Aorta (tissue), 5 donors: Measurements from ENCODE around the gene FHIP1A. TPM values are rescaled to one million over a fixed set of nuclear protein-coding genes. Genes with fewer than 3 reads are reported as not detected.

Source experiments
- ATAC-seq: fragments of 200-7000 bp; cut with Tn5 transposase; one replicate; pipeline ENCODE4 v1.9.1; 2022; ENCODE audit warnings: moderate library complexity; ENCODE audit not compliant: low FRiP score
- DNase-seq, 2 donors: peaks; one replicate each; pipeline ENCODE4 v3.0.0-alpha.2; 2020
- H3K27ac ChIP-seq, 2 donors: one replicate each; pipeline ENCODE4 v1.5.1; 2013; ENCODE audit warnings: low read length in 2 of 2, mild to moderate bottlenecking in 2 of 2, moderate library complexity in 2 of 2, control low read depth in 1 of 2, inconsistent platforms in 1 of 2, low read depth in 1 of 2
- H3K27me3 ChIP-seq, 2 donors: one replicate each; pipeline ENCODE4 v1.6.1; 2013; ENCODE audit warnings: control low read depth in 1 of 2, low read length in 1 of 2, mild to moderate bottlenecking in 1 of 2, moderate library complexity in 1 of 2; ENCODE audit not compliant: insufficient read depth in 2 of 2, control insufficient read depth in 1 of 2
- H3K36me3 ChIP-seq, 2 donors: one replicate each; pipeline ENCODE4 v1.6.1; 2013; ENCODE audit warnings: control low read depth in 1 of 2, low read length in 1 of 2, mild to moderate bottlenecking in 1 of 2; ENCODE audit not compliant: insufficient read depth in 2 of 2, control insufficient read depth in 1 of 2
- H3K4me1 ChIP-seq, 2 donors: one replicate each; pipeline ENCODE4 v1.6.1; 2013; ENCODE audit warnings: low read length in 2 of 2, control low read depth in 1 of 2, mild to moderate bottlenecking in 1 of 2, moderate library complexity in 1 of 2; ENCODE audit not compliant: insufficient read depth in 2 of 2, control insufficient read depth in 1 of 2
- H3K4me3 ChIP-seq, 2 donors: one replicate each; pipeline ENCODE4 v1.5.1; 2013; ENCODE audit warnings: low read length in 2 of 2, control low read depth in 1 of 2, mild to moderate bottlenecking in 1 of 2
- H3K9me3 ChIP-seq: one replicate; pipeline ENCODE4 v1.6.1; 2013; ENCODE audit warnings: mild to moderate bottlenecking, low read length; ENCODE audit not compliant: control insufficient read depth
- WGBS, 2 donors: extraction: QIAGEN DNeasy Blood & Tissue Kit; methylation state at CpG; one replicate each; pipeline ENCODE4 v1.1.7; 2013; 5-methylcytosine and 5-hydroxymethylcytosine counted together
- intact Hi-C, 2 donors: fragments of 100-400 bp; cut with DNase I; formaldehyde crosslinking; loops; one replicate each; pipeline versions ENCODE4 v1.14.2 to v1.15.0; 2022
- polyA plus RNA-seq, 2 donors: library from polyadenylated mRNA; stranded (reverse); fragments of 200-250 nt; gene quantifications; one replicate each; pipeline ENCODE4 v1.2.3, GENCODE V29; 2013
- total RNA-seq, 2 donors: library from RNA; stranded (reverse); fragmentation: NEBNext Ultra II Directional; extraction: Animal tissue kit (Norgen Biotek cat#: 25700); gene quantifications; one replicate each; pipeline ENCODE4 v1.2.1, GENCODE V29; 2021
- donor health status: healthy with polysubstance abuse.
- donor health status: Bipolar disorder and iron deficiency.
- donor health status: DM: no; HTN: no; CAD: no.
- donor health status: DM: no; HTN: no; CAD: no.
- donor health status: DM: yes; HTN: yes; CAD: no.

FHIP1A gene
- total and polyA plus RNA-seq, 4 donors = 0.88 to 6.2 (median 2.8) TPM; not detected in 1

DNA sequence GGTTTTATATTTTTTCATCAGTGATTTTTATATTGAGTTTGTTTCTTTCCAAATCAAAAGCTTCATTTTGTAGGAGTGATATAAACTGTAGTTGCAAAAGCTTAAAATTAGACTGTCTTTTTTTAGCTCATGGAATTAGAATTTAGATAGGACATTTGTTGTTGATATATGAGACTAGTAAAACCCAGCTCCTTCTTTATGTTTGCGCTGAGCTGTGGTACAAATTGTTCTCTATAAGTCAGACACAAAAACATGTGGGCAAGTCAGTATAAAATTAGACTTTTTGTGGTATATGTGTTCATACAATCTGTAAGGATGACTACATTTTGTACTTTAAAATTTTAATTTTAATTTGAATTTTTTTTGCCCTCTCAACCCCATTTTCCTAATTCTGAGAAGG lies 18.3 kb downstream of the FHIP1A start:
- ATAC-seq = no peak
- DNase-seq = no peak
- H3K27me3 ChIP-seq = no peaks in the 10 kb centered on the region
- peaks cover 0 to 2% of the 10 kb centered on the region in 2 donors for H3K4me1 ChIP-seq
- WGBS, 2 donors = 72 to 76% methylated on average over 1 of the region's 1 CpG
- no peak overlapping the region for H3K4me3 ChIP-seq
- intact Hi-C loops = no loop called here
- no peaks in the 10 kb centered on the region for H3K36me3 ChIP-seq
- H3K9me3 ChIP-seq = no peaks in the 10 kb centered on the region
- H3K27ac ChIP-seq = no peak overlapping the region

DNA sequence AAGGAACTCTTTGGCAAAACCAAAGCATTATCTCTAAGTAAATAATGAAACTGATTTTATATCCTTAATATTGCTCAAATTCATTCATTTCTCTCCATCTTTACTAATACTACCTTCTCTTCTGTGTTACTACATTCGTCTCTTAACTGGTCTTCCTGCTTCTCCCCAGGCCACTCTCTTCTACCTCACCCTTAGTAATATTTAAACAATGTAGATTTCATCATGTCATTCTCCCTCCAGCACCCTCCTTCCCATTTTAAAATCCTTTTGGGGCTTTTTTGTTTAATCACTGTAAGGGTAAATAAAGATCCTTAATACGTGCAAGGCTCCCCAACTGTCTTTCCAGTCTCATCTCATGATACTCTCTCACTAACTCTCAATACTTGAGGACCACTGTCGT lies 19.4 kb downstream of the FHIP1A start:
- H3K27ac ChIP-seq = no peak overlapping the region
- WGBS, 2 donors = 85% methylated on average over 3 of the region's 3 CpGs
- DNase-seq (no peak), ATAC-seq (no peak)
- H3K27me3 ChIP-seq = no peaks in the 10 kb centered on the region
- no peaks in the 10 kb centered on the region for H3K36me3 ChIP-seq
- no peak overlapping the region for H3K4me3 ChIP-seq
- intact Hi-C loops = no loop called here
- H3K9me3 ChIP-seq = no peaks in the 10 kb centered on the region
- H3K4me1 ChIP-seq = peaks cover 0 to 2% of the 10 kb centered on the region in 2 donors

DNA sequence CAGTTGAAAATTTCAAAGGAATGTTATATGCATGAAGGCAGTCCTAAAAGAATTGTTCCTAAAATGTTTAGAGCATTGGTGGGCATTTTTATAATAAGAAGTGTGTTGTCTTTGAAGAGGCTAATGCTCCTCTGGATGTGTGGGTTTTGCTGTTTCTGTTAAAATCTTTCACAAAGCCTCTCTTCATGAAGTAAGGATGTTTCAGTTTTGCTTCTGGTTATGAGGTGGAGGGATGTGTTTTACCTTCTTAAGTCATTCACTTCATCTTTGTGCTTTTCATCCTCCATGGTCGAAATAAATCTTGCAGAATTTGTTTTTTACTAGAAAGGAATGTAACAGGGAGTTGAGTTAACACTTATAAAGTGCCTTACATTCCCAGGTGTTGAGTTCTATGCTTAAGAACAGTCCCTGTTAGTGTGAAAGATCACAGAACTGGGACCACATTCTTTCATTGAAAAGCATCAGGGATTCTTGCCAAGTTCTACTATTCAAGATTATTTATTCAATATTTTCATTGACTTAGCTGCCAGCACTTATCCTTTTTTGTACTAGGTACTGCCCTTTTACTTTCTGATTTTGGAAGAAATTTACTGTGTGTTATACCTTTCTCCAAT lies 21.1 kb downstream of the FHIP1A start:
- no peak overlapping the region for H3K4me3 ChIP-seq
- intact Hi-C loops = no loop called here

DNA sequence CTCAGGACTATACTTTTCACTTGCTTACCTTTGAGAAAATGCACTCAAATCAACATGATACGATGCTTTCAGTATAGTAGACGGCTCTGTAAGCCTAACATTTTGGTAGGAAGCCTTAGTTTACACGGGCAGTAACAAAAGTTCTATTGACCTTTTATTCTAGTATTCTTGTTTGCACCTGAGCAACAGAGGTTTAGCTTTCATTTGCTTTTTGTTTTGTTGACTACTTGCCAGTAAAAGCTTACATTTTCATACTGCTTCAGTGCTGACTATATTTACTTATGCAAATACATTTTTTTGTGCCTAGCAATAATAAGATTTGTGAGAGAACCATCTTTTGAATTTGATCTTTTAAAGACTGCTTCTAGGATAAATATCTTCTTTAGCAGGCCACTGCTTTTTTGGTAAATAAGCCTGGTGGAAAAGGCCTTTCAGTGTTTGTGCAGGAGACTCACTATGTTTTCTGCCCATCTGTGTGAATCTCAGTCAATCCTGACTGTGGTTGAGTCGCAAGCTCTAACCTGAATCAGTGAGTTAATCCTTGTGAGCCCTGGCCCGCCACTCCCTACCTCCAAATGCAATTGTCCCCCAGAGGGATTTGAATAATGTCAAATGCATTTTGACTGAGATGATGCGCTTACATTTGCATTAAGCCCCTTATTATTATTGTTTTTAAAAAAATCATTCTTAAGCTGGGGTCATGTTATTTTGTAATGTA lies 21.9 kb downstream of the FHIP1A start:
- intact Hi-C loops = no loop called here
- Histone ChIP-seq H3K27me3 (no peaks in the 10 kb centered on the region), H3K9me3 (no peaks in the 10 kb centered on the region), H3K4me1 (peaks cover 0 to 2% of the 10 kb centered on the region in 2 donors), H3K27ac (no peak overlapping the region), H3K4me3 (no peak overlapping the region), H3K36me3 (no peaks in the 10 kb centered on the region)
- DNase-seq (no peak), ATAC-seq (no peak)
- WGBS, 2 donors = 65 to 70% methylated on average over 6 of the region's 6 CpGs

More for the DNA sequence above, 21.1 kb downstream of the FHIP1A start:
- no peaks in the 10 kb centered on the region for H3K36me3 ChIP-seq
- DNase-seq (no peak), ATAC-seq (no peak)
- H3K27ac ChIP-seq = no peak overlapping the region
- H3K9me3 ChIP-seq = no peaks in the 10 kb centered on the region
- 4 to 12% methylated on average over 1 of the region's 1 CpG for WGBS, 2 donors
- peaks cover 0 to 2% of the 10 kb centered on the region in 2 donors for H3K4me1 ChIP-seq
- H3K27me3 ChIP-seq = no peaks in the 10 kb centered on the region

DNA sequence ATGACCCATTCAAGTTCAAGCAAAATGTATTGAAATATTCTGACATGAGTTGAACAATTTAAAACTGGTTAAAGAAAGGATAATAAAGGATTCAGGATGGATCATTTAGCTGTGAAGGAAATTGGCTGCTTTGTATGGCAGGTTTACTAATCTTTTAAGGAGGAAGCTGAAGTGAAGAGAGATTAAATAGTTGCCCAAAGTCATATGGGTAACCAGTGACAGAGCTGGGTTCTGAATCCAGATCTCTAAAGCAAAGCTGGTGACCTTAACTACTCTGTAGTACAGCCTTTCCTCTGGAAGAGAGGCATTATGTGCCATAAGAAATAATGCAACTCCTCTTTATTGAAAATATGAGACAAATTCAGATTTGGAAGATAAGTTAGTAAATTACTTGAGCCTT lies 22.8 kb downstream of the FHIP1A start:
- H3K27me3 ChIP-seq = no peaks in the 10 kb centered on the region
- no peaks in the 10 kb centered on the region for H3K9me3 ChIP-seq
- H3K36me3 ChIP-seq = no peaks in the 10 kb centered on the region
- H3K27ac ChIP-seq = no peak overlapping the region
- no peak overlapping the region for H3K4me3 ChIP-seq
- intact Hi-C loops = no loop called here
- peaks cover 2 to 3% of the 10 kb centered on the region in 2 donors for H3K4me1 ChIP-seq
- DNase-seq (no peak), ATAC-seq (no peak)

DNA sequence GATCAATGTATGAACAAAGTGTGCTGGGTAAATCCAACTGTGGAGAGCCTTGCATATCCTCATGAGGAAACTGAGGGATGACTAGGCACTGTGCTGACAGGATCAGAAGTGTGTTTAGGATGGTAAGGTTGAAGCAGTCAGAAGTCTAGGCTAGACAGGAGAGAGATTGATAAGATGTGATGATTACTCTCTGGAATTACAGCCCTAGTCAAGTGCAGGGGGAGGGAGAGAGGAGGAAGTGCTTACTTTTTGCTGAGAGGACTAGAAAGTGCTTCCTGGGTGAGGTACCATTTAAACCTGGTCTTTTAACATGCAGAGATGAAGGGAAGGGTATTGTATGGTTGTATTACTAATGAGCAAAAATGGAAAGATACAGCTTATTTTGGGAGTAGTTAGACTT lies 23.7 kb downstream of the FHIP1A start:
- Histone ChIP-seq H3K9me3 (no peaks in the 10 kb centered on the region), H3K4me1 (peaks cover 2 to 3% of the 10 kb centered on the region in 2 donors), H3K27ac (no peak overlapping the region), H3K36me3 (no peaks in the 10 kb centered on the region), H3K4me3 (no peak overlapping the region), H3K27me3 (no peaks in the 10 kb centered on the region)
- DNase-seq = no peak
- ATAC-seq = no peak
- intact Hi-C loops = no loop called here

DNA sequence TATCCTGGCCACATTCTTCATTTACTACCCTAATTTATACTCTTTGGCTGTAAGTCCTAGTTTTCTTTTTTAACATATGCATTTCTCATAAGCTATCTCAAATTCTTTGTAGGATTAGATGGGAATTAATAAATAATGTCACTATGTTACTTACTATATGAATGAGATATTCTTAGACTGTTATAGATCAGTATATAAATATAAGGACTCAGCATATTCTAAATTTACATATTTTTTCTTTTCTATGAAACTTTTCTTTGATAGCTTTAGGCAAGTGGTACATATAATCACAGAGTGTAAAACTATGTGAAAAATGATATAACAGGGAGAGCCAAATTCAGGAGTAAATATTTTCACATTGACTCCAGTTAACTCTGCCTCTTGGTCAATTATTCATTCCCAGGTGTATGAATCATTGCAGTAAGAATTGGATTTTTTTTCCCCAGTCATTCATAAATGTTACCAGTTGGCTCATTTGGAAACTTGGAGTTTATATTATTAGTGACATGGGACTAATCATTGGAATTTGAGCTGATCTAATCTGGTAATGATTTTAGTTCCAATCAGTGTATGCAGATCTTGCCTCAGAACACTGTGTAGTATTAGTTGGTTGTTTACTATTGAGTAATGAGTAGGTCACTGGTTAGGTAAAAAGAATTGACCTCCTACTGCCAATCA lies 25.3 kb downstream of the FHIP1A start:
- Histone ChIP-seq H3K9me3 (no peaks in the 10 kb centered on the region), H3K4me1 (peaks cover 2 to 3% of the 10 kb centered on the region in 2 donors), H3K36me3 (no peaks in the 10 kb centered on the region), H3K27ac (no peak overlapping the region), H3K4me3 (no peak overlapping the region), H3K27me3 (no peaks in the 10 kb centered on the region)
- no peak for DNase-seq
- intact Hi-C loops = no loop called here
- ATAC-seq = no peak

DNA sequence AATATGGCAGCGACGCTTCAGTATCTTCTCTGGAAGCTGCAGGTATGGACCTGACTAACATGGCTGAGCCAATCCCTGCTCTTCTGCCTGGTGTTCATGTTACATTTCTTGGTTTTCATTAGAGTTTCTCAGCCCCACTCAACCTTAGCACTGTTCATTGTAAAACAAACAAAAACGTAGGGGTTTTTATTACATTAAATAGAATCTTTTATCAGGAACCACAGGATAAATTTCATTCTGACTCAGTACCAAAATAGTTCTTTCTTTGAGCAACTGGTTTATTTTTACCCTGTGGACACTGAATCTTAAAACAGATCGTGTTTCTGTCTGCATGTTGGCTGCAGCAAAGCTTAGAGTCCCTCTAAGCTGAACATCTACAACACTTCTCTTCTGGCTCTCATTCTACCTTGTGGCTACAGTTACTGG lies 27.1 kb downstream of the FHIP1A start:
- no peak overlapping the region for H3K4me3 ChIP-seq
- H3K27me3 ChIP-seq = no peaks in the 10 kb centered on the region
- H3K36me3 ChIP-seq = no peaks in the 10 kb centered on the region
- no peak overlapping the region for H3K27ac ChIP-seq
- intact Hi-C loops = no loop called here
- no peaks in the 10 kb centered on the region for H3K9me3 ChIP-seq
- 48% methylated on average over 4 of the region's 4 CpGs for WGBS, 2 donors
- peaks cover under 1 to 3% of the 10 kb centered on the region in 2 donors for H3K4me1 ChIP-seq
- no peak for ATAC-seq
- no peak for DNase-seq

DNA sequence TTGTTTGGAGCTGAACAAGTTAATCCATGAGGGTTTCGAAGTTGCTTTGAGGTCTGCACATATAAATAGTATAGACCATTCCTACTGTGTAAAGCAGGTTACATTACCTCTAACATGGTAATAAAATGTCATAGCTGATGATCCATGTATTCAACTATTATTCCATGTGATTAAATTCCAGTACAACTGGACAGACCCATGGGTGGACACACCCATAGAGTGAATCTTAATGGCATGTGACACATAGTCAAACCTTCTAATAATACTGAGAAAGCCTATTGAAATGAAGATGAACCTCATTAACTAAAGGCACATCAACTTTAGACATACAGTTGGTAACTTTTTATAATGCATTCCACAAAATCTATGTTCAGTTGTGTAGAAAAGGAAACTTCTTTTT lies 28.5 kb downstream of the FHIP1A start:
- WGBS, 2 donors = 80 to 89% methylated on average over 1 of the region's 1 CpG
- Histone ChIP-seq H3K27me3 (no peaks in the 10 kb centered on the region), H3K4me3 (no peak overlapping the region), H3K27ac (no peak overlapping the region), H3K9me3 (no peaks in the 10 kb centered on the region), H3K4me1 (peaks cover 0 to 3% of the 10 kb centered on the region in 2 donors), H3K36me3 (no peaks in the 10 kb centered on the region)
- DNase-seq (no peak), ATAC-seq (no peak)
- intact Hi-C loops = no loop called here
